Measurements from ENCODE around the gene PIM2. TPM values are rescaled to one million over a fixed set of nuclear protein-coding genes. Genes with fewer than 3 reads are reported as not detected.

The PIM2 gene
- total and polyA plus RNA-seq, 9 of the 15 experiments (the other 6 are each of a cell fraction or from before 2014, with no cell fraction given), result 67.6 to 191 (median 108) TPM

DNA sequence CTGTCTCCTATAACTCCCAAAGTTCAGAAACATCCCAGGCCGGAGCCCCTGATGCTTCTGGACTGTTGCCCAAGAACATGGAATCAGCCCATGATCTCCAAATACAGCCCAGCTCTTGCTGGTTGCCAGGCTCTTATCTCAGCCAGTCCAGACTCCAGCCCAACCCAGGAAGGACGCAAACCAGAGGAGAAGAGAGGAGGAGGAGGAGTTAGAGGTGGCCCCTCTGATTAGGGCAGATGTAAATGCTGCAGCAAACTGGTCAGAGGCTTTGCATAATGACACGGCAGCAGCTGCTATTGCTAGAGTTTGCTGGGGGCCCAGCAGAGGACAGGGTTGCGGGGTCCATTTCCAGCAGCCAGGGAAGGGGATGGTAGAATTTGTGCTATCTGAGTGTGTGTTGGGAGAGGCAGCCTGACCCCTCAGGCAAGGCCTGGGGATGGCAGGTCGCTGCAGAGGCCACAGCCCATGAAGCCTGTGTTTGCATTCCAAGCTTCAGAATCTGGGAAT is 42.8 kb upstream of the PIM2 start (continued):
- TF ChIP-seq HDAC6 (IDR thresholded peaks at IDR 0.05; ENCODE audit: low read depth, low read length) (no peak), ETS2 (tag; IDR thresholded peaks at IDR 0.05; ENCODE audit: borderline replicate concordance, poor library complexity, severe bottlenecking) (no peak), HEY1 (CRISPR knock-in tag; IDR thresholded peaks at IDR 0.05; ENCODE audit: borderline replicate concordance) (no peak), XRCC5 (IDR thresholded peaks at IDR 0.05; ENCODE audit: low read depth, low read length) (no peak), ETV1 (tag; conservative IDR thresholded peaks at IDR 0.05; ENCODE audit: low read depth) (no peak; the same call in 1 of the 2 replicates), PRPF4 (IDR thresholded peaks at IDR 0.05; ENCODE audit: insufficient read depth, low read depth, low read length, poor library complexity, severe bottlenecking) (no peak), CREBBP (IDR thresholded peaks at IDR 0.05; ENCODE audit: low read depth, low read length) (no peak), HDAC2 (IDR thresholded peaks at IDR 0.05) (peak; percentile 45; the same call in 1 of the 2 replicates), PPARD (CRISPR knock-in tag; IDR thresholded peaks at IDR 0.05) (no peak), ZNF133 (CRISPR knock-in tag; IDR thresholded peaks at IDR 0.05) (no peak), ZBTB12 (CRISPR knock-in tag; IDR thresholded peaks at IDR 0.05) (no peak), TAF15 (IDR thresholded peaks at IDR 0.05; ENCODE audit: low read depth, low read length) (no peak), CTBP1 (IDR thresholded peaks at IDR 0.05; ENCODE audit: borderline replicate concordance) (peak; percentile 72), IFI16 (CRISPR knock-in tag; IDR thresholded peaks at IDR 0.05) (no peak), ZNF253 (CRISPR knock-in tag; conservative IDR thresholded peaks at IDR 0.05) (no peak), FOXM1 (IDR thresholded peaks at IDR 0.05; ENCODE audit: low read depth) (peak; percentile 58; the same call in 1 of the 2 replicates), FOXM1 (CRISPR knock-in tag; IDR thresholded peaks at IDR 0.05; ENCODE audit: low read depth) (no peak), ZNF639 (CRISPR knock-in tag; conservative IDR thresholded peaks at IDR 0.05 in 1 of 2, IDR thresholded peaks at IDR 0.05 in 1 of 2) (no peak), MEF2D (tag; conservative IDR thresholded peaks at IDR 0.05; ENCODE audit: low read depth) (no peak), FUS (optimal IDR thresholded peaks at IDR 0.05; ENCODE audit: low read depth, low read length) (no peak), JUNB (CRISPR knock-in tag; conservative IDR thresholded peaks at IDR 0.05) (no peak), ARNT (IDR thresholded peaks at IDR 0.05) (0 out of 4 replicates have a peak, but pooled peaks of 1 of the 2 experiments have one; percentile 19)
- TF ChIP-seq, protein P1, sequence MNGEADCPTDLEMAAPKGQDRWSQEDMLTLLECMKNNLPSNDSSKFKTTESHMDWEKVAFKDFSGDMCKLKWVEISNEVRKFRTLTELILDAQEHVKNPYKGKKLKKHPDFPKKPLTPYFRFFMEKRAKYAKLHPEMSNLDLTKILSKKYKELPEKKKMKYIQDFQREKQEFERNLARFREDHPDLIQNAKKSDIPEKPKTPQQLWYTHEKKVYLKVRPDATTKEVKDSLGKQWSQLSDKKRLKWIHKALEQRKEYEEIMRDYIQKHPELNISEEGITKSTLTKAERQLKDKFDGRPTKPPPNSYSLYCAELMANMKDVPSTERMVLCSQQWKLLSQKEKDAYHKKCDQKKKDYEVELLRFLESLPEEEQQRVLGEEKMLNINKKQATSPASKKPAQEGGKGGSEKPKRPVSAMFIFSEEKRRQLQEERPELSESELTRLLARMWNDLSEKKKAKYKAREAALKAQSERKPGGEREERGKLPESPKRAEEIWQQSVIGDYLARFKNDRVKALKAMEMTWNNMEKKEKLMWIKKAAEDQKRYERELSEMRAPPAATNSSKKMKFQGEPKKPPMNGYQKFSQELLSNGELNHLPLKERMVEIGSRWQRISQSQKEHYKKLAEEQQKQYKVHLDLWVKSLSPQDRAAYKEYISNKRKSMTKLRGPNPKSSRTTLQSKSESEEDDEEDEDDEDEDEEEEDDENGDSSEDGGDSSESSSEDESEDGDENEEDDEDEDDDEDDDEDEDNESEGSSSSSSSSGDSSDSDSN (IDR thresholded peaks at IDR 0.05; ENCODE audit: borderline replicate concordance in 1 of 2, low read depth in 2 of 2, low read length in 2 of 2), result no peak

Measured in K562 (cell line).